Measurements from ENCODE around the gene LTA4H.

LTA4H gene

GRCh38 chr12:95975491-95975890, 59.9 kb downstream of the LTA4H start:
- H3K4me1 ChIP-seq (ENCODE audit: control insufficient read depth, insufficient read depth, low read length), result no peaks in the 10 kb centered on the region
- no peak for TF ChIP-seq ZNF155 (tag by site-specific recombination; IDR thresholded peaks at IDR 0.05)
- no peak for TF ChIP-seq ZNF404 (tag by site-specific recombination; IDR thresholded peaks at IDR 0.05)
- no peak for TF ChIP-seq ZNF629 (tag by site-specific recombination; IDR thresholded peaks at IDR 0.05)
- no peak for TF ChIP-seq ZNF239 (tag by site-specific recombination; IDR thresholded peaks at IDR 0.05)
- no peak for TF ChIP-seq ZNF121 (tag by site-specific recombination; IDR thresholded peaks at IDR 0.05)
- TF ChIP-seq ZNF580 (tag by site-specific recombination; IDR thresholded peaks at IDR 0.05), result no peak
- TF ChIP-seq ZNF221 (tag by site-specific recombination; IDR thresholded peaks at IDR 0.05; ENCODE audit: borderline replicate concordance), result no peak
- TF ChIP-seq KLF8 (tag by site-specific recombination; IDR thresholded peaks at IDR 0.05), result no peak
- no peak for TF ChIP-seq ZNF473 (tag by site-specific recombination; IDR thresholded peaks at IDR 0.05)
- TF ChIP-seq ZNF175 (tag by site-specific recombination; IDR thresholded peaks at IDR 0.05), result no peak
- TF ChIP-seq SETDB1 (IDR thresholded peaks at IDR 0.05; ENCODE audit: insufficient read length, low read length), result no peak
- no peak for TF ChIP-seq ZNF488 (tag by site-specific recombination; IDR thresholded peaks at IDR 0.05)
- TF ChIP-seq ZSCAN5A (tag by site-specific recombination; IDR thresholded peaks at IDR 0.05), result no peak
- TF ChIP-seq ZSCAN30 (tag by site-specific recombination; IDR thresholded peaks at IDR 0.05), result no peak
- no peak for TF ChIP-seq ZNF518A (tag by site-specific recombination; conservative IDR thresholded peaks at IDR 0.05; ENCODE audit: low read depth)
- no peak for TF ChIP-seq RBAK (tag by site-specific recombination; IDR thresholded peaks at IDR 0.05)
- TF ChIP-seq ZNF184 (tag by site-specific recombination; IDR thresholded peaks at IDR 0.05), result no peak
- no peak for TF ChIP-seq ZNF266 (tag by site-specific recombination; IDR thresholded peaks at IDR 0.05; ENCODE audit: low read depth)
- ChIA-PET CTCF (interaction anchor here (0.8 to 1.0 kb wide), 2 partner anchors 13 to 23 kb away, joined by 3 read pairs; no protein-coding TSS in a partner anchor), POLR2A (no interaction called here)
- H3K9me3 ChIP-seq (ENCODE audit: control insufficient read depth, insufficient read depth, low read depth, low read length), result no peaks in the 10 kb centered on the region
- no peak overlapping the region for H3K27ac ChIP-seq (ENCODE audit: extremely low read depth, low read depth, low read length)
- no peaks in the 10 kb centered on the region for H3K36me3 ChIP-seq (ENCODE audit: control insufficient read depth in 2 of 2, insufficient read depth in 1 of 2, low read length in 2 of 2)
- H3K4me3 ChIP-seq (ENCODE audit: low read depth, low read length), result no peak overlapping the region

GRCh38 chr12:95974358-95974757, 61.0 kb downstream of the LTA4H start:
- POLR2A ChIA-PET, result no interaction called here
- TF ChIP-seq ZNF664 (tag by site-specific recombination; IDR thresholded peaks at IDR 0.05), result no peak
- TF ChIP-seq ZFP41 (tag by site-specific recombination; IDR thresholded peaks at IDR 0.05; ENCODE audit: borderline replicate concordance), result no peak
- no peak for TF ChIP-seq ZNF791 (tag by site-specific recombination; IDR thresholded peaks at IDR 0.05)
- TF ChIP-seq ZNF621 (tag by site-specific recombination; IDR thresholded peaks at IDR 0.05), result no peak
- TF ChIP-seq ZNF433 (tag by site-specific recombination; IDR thresholded peaks at IDR 0.05; ENCODE audit: low read depth), result no peak
- H3K27ac ChIP-seq (ENCODE audit: extremely low read depth, low read depth, low read length), result no peak overlapping the region
- no peaks in the 10 kb centered on the region for H3K4me1 ChIP-seq (ENCODE audit: control insufficient read depth, insufficient read depth, low read length)
- H3K36me3 ChIP-seq (ENCODE audit: control insufficient read depth in 2 of 2, insufficient read depth in 1 of 2, low read length in 2 of 2), result no peaks in the 10 kb centered on the region
- CTCF ChIA-PET, result interaction anchor here (0.7 kb wide), 1 partner anchor 56 kb away, joined by 3 read pairs; no protein-coding TSS in a partner anchor
- no peak overlapping the region for H3K4me3 ChIP-seq (ENCODE audit: low read depth, low read length)
- no peaks in the 10 kb centered on the region for H3K9me3 ChIP-seq (ENCODE audit: control insufficient read depth, insufficient read depth, low read depth, low read length)

Measured in HEK293 (cell line).